Panc1 (cell line): ENCODE results near the gene TMEM39B. TPM values are rescaled to one million over a fixed set of nuclear protein-coding genes. Genes with fewer than 3 reads are reported as not detected.

Experiments used
- ATAC-seq: fragments of 200-7000 bp; cut with Tn5 transposase; 2 replicates; pipeline ENCODE4 v1.9.1; 2020; ENCODE audit warnings: mild to moderate bottlenecking, moderate library complexity
- BruUV-seq: library from RNA; stranded (reverse); fragments of 400-500 nt; replicated peaks from 2 replicates; lab custom pipeline; 2021; lab: Mats Ljungman, UMichigan
- CTCF ChIA-PET: fragments of 300-600 bp; sonication (Branson Sonifier 250); formaldehyde crosslinking; loops from one replicate; lab custom pipeline; 2022; ENCODE audit warnings: antibody characterized with exemption; lab: Charles Lee
- POLR2A ChIA-PET: fragments of 300-600 bp; sonication (Branson Sonifier 250); formaldehyde crosslinking; loops from one replicate; lab custom pipeline; 2022; ENCODE audit warnings: antibody characterized with exemption; lab: Charles Lee
- DNase-seq: peaks from one replicate; pipeline ENCODE4 v3.0.0-alpha.2; 2010; ENCODE audit warnings: low read depth, low spot score
- H3K27ac ChIP-seq: 2 replicates; pipeline ENCODE4 v1.5.1; 2011; ENCODE audit warnings: mild to moderate bottlenecking, low read length, inconsistent platforms
- H3K27me3 ChIP-seq: fragments of 200-500 bp; sonication (Bioruptor generic); 2 replicates; pipeline ENCODE4 v1.6.0; 2014; ENCODE audit warnings: low read length, inconsistent platforms; ENCODE audit not compliant: control insufficient read depth, insufficient read depth
- H3K36me3 ChIP-seq: fragments of 200-500 bp; sonication (Bioruptor generic); 2 replicates; pipeline ENCODE4 v1.5.1; 2014; ENCODE audit warnings: inconsistent platforms, mild to moderate bottlenecking, low read length, moderate library complexity; ENCODE audit not compliant: control insufficient read depth, insufficient read depth
- H3K4me1 ChIP-seq: 2 replicates; pipeline ENCODE4 v1.5.1; 2011; ENCODE audit warnings: inconsistent platforms, mild to moderate bottlenecking, low read length, moderate library complexity; ENCODE audit not compliant: control insufficient read depth, insufficient read depth
- H3K4me3 ChIP-seq, 2 experiments: 2 replicates each; pipeline ENCODE4 v1.5.1; 2011 to 2012; ENCODE audit warnings: low read depth in 2 of 2, low read length in 2 of 2, mild to moderate bottlenecking in 2 of 2, inconsistent platforms in 1 of 2, moderate library complexity in 1 of 2
- H3K9me3 ChIP-seq: fragments of 200-500 bp; sonication (Bioruptor generic); 2 replicates; pipeline ENCODE4 v1.5.1; 2014; ENCODE audit warnings: low read depth, mild to moderate bottlenecking, inconsistent platforms, low read length, moderate library complexity; ENCODE audit not compliant: control insufficient read depth, insufficient read depth
- CTCF ChIP-seq: fragments of 450-650 bp; IDR thresholded peaks from 2 replicates; pipeline ENCODE4 v1.5.1; 2017; ENCODE audit warnings: mild to moderate bottlenecking
- POLR2AphosphoS5 ChIP-seq: IDR thresholded peaks from 2 replicates; pipeline ENCODE4 v1.6.1; 2012; ENCODE audit warnings: mild to moderate bottlenecking, low read depth, low read length, moderate library complexity
- REST ChIP-seq, 2 experiments: IDR thresholded peaks; 2 replicates each; pipeline ENCODE4 v1.6.1; 2011 to 2012; ENCODE audit warnings: low read depth in 2 of 2, control low read depth in 1 of 2, low read length in 1 of 2, mild to moderate bottlenecking in 1 of 2, moderate library complexity in 1 of 2; ENCODE audit not compliant: insufficient read depth in 1 of 2
- SIN3A ChIP-seq: IDR thresholded peaks from 2 replicates; pipeline ENCODE4 v1.6.1; 2012; ENCODE audit warnings: low read depth, mild to moderate bottlenecking, low read length, moderate library complexity, borderline replicate concordance; ENCODE audit not compliant: insufficient read depth
- TCF7L2 ChIP-seq: IDR thresholded peaks from 2 replicates; pipeline ENCODE4 v1.6.1; 2011; ENCODE audit warnings: mild to moderate bottlenecking, low read depth, low read length, inconsistent platforms
- in situ Hi-C: cut with HindIII; loops from 2 replicates; pipeline ENCODE4 v1.10.0; 2016; ENCODE audit warnings: low sequenced_read_pairs, low pct_unique_long_range_greater_than_20kb
- intact Hi-C: fragments of 100-400 bp; cut with micrococcal nuclease; formaldehyde crosslinking; loops from one replicate; pipeline ENCODE4 v1.10.0; 2022; ENCODE audit not compliant: unreplicated experiment
- total RNA-seq: library from RNA; stranded (reverse); gene quantifications from one replicate; pipeline ENCODE4 v1.2.1, GENCODE V29; 2021; ENCODE audit not compliant: unreplicated experiment

TMEM39B gene
- total RNA-seq, 1 experiment from 2014 or later, result 35.0 TPM

GRCh38 chr1:32025515-32025914 is 47.2 kb upstream of the TMEM39B start:
- BruUV-seq, result no TSS peak
- Histone ChIP-seq H3K36me3 (peaks cover 12% of the 10 kb centered on the region), H3K4me3 (no peak overlapping the region), H3K27me3 (no peaks in the 10 kb centered on the region), H3K4me1 (peaks cover 8% of the 10 kb centered on the region), H3K9me3 (no peaks in the 10 kb centered on the region), H3K27ac (no peak overlapping the region)
- DNase-seq (no peak), ATAC-seq (no peak)
- intact Hi-C loops (no loop called here), in situ Hi-C loops (no loop called here)
- CTCF ChIA-PET, result no interaction called here
- POLR2A ChIA-PET, result no interaction called here
- no peak for TF ChIP-seq POLR2AphosphoS5

GRCh38 chr1:32028746-32029145 is 44.0 kb upstream of the TMEM39B start:
- Histone ChIP-seq H3K4me3 (no peak overlapping the region), H3K27me3 (no peaks in the 10 kb centered on the region), H3K4me1 (peaks cover 3% of the 10 kb centered on the region; the same call in 1 of the 2 replicates), H3K36me3 (peaks cover 29% of the 10 kb centered on the region), H3K9me3 (no peaks in the 10 kb centered on the region), H3K27ac (no peak overlapping the region)
- in situ Hi-C loops (no loop called here), intact Hi-C loops (no loop called here)
- POLR2A ChIA-PET, result no interaction called here
- ATAC-seq, result no peak
- TF ChIP-seq CTCF, result no peak
- TF ChIP-seq POLR2AphosphoS5, result no peak
- TF ChIP-seq REST (IDR thresholded peaks at IDR 0.05; ENCODE audit: insufficient read depth in 1 of 2, low read depth in 2 of 2, low read length in 1 of 2), result no peak
- no peak for TF ChIP-seq SIN3A
- TF ChIP-seq TCF7L2, result no peak
- no peak for DNase-seq
- no TSS peak for BruUV-seq
- CTCF ChIA-PET, result no interaction called here

GRCh38 chr1:32031578-32032274 is 41.0 kb upstream of the TMEM39B start:
- H3K27ac ChIP-seq, result no peak overlapping the region
- CTCF ChIA-PET, result interaction anchor here (0.6 kb wide), 2 partner anchors 31 to 76 kb away, joined by 3 to 15 read pairs; partner anchors contain the start of gene KPNA6

More at GRCh38 chr1:32031578-32032274, 41.0 kb upstream of the TMEM39B start:
- in situ Hi-C loops, result no loop called here
- no TSS peak for BruUV-seq
- no peak for DNase-seq
- intact Hi-C loops, result no loop called here
- H3K27me3 ChIP-seq, result no peaks in the 10 kb centered on the region
- peaks cover 3% of the 10 kb centered on the region; the same call in 1 of the 2 replicates for H3K4me1 ChIP-seq
- no peak for TF ChIP-seq REST (IDR thresholded peaks at IDR 0.05; ENCODE audit: insufficient read depth in 1 of 2, low read depth in 2 of 2, low read length in 1 of 2)
- TF ChIP-seq SIN3A, result no peak
- TF ChIP-seq POLR2AphosphoS5, result peak; percentile 16; the same call in 1 of the 2 replicates
- no peaks in the 10 kb centered on the region for H3K9me3 ChIP-seq
- H3K4me3 ChIP-seq, result no peak overlapping the region
- peaks cover 46% of the 10 kb centered on the region for H3K36me3 ChIP-seq
- ATAC-seq, result no peak
- POLR2A ChIA-PET, result no interaction called here
